Sciatic nerve (tissue), 2 donors: Measurements from ENCODE around the gene EXD3. TPM values are rescaled to one million over a fixed set of nuclear protein-coding genes. Genes with fewer than 3 reads are reported as not detected.

ENCODE experiments used
- ATAC-seq: fragments of 200-7000 bp; cut with Tn5 transposase; one replicate; pipeline ENCODE4 v1.9.1; 2020; ENCODE audit warnings: mild to moderate bottlenecking, moderate library complexity
- DNase-seq: peaks from one replicate; pipeline ENCODE4 v3.0.0-alpha.2; 2020; ENCODE audit warnings: low spot score
- intact Hi-C: fragments of 100-400 bp; cut with DNase I; formaldehyde crosslinking; loops from one replicate; pipeline ENCODE4 v1.14.2; 2022
- total RNA-seq: library from RNA; stranded (reverse); fragmentation: NEBNext Ultra II Directional; extraction: Animal tissue kit (Norgen Biotek cat#: 25700); gene quantifications from one replicate; pipeline ENCODE4 v1.2.1, GENCODE V29; 2021
- donor health status: DM: no; HTN: no; CAD: no.
- donor health status: DM: no; HTN: no; CAD: no.

Gene EXD3
- total RNA-seq, 1 donor from 2014 or later: 48.1 TPM

GRCh38 chr9:137306850-137307254, 116.1 kb downstream of the EXD3 start:
- intact Hi-C loops: no loop called here
- DNase-seq: peak; percentile 54

GRCh38 chr9:137306066-137306849, 116.7 kb downstream of the EXD3 start:
- DNase-seq: peak; percentile 60
- peak; percentile 1 for ATAC-seq

More at GRCh38 chr9:137306850-137307254, 116.1 kb downstream of the EXD3 start:
- no peak for ATAC-seq

GRCh38 chr9:137305798-137306065, 117.2 kb downstream of the EXD3 start:
- intact Hi-C loops: no loop called here
- ATAC-seq: no peak
- no peak for DNase-seq

More at GRCh38 chr9:137306066-137306849, 116.7 kb downstream of the EXD3 start:
- intact Hi-C loops: no loop called here

GRCh38 chr9:137305060-137305797, 117.7 kb downstream of the EXD3 start:
- ATAC-seq (peak; percentile 38), DNase-seq (peak; percentile 71)
- intact Hi-C loops: no loop called here

GRCh38 chr9:137304383-137305059, 118.4 kb downstream of the EXD3 start:
- intact Hi-C loops: loop anchor here (5.0 kb wide), 1 partner anchor 103 kb away; no protein-coding TSS in a partner anchor
- no peak for DNase-seq

GRCh38 chr9:137303893-137304382, 119.0 kb downstream of the EXD3 start:
- intact Hi-C loops: loop anchor here (5.0 kb wide), 1 partner anchor 103 kb away; no protein-coding TSS in a partner anchor
- DNase-seq (no peak), ATAC-seq (no peak)

More at GRCh38 chr9:137304383-137305059, 118.4 kb downstream of the EXD3 start:
- no peak for ATAC-seq

GRCh38 chr9:137303151-137303892, 119.6 kb downstream of the EXD3 start:
- intact Hi-C loops: loop anchor here (5.0 kb wide), 1 partner anchor 104 kb away; no protein-coding TSS in a partner anchor
- ATAC-seq (no peak), DNase-seq (no peak)

- DNase-seq: no peak
- intact Hi-C loops: loop anchor here (5.0 kb wide), 1 partner anchor 105 kb away; no protein-coding TSS in a partner anchor
These were observed 120.4 kb downstream of the EXD3 start for GRCh38 chr9:137302449-137303150.

GRCh38 chr9:137302118-137302448, 120.9 kb downstream of the EXD3 start, which contains the start of gene NRARP:
Gene NRARP, minus strand, starts transcription at chr9:137302271. Its CDS starts 343 bp downstream, at chr9:137301928.
- intact Hi-C loops: loop anchor here (5.0 kb wide), 1 partner anchor 105 kb away; no protein-coding TSS in a partner anchor

More at GRCh38 chr9:137302449-137303150, 120.4 kb downstream of the EXD3 start:
- no peak for ATAC-seq

GRCh38 chr9:137301081-137301947, 121.6 kb downstream of the EXD3 start:
- DNase-seq (no peak), ATAC-seq (no peak)
- intact Hi-C loops: loop anchor here (5.0 kb wide), 1 partner anchor 106 kb away; no protein-coding TSS in a partner anchor

More at GRCh38 chr9:137302118-137302448, 120.9 kb downstream of the EXD3 start, which contains the start of gene NRARP:
- peak; percentile 58 for ATAC-seq
- DNase-seq: peak; percentile 89

- intact Hi-C loops: loop anchor here (5.0 kb wide), 1 partner anchor 107 kb away; no protein-coding TSS in a partner anchor
These were observed 122.3 kb downstream of the EXD3 start for GRCh38 chr9:137300567-137301080.

GRCh38 chr9:137299938-137300337, 123.0 kb downstream of the EXD3 start:
- no peak for ATAC-seq
- no peak for DNase-seq
- intact Hi-C loops: loop anchor here (5.0 kb wide), 1 partner anchor 107 kb away; no protein-coding TSS in a partner anchor

More at GRCh38 chr9:137300567-137301080, 122.3 kb downstream of the EXD3 start:
- ATAC-seq (no peak), DNase-seq (no peak)

- DNase-seq (no peak), ATAC-seq (no peak)
These were observed 123.8 kb downstream of the EXD3 start for GRCh38 chr9:137299203-137299565.

GRCh38 chr9:137298401-137299202, 124.4 kb downstream of the EXD3 start:
- DNase-seq (no peak), ATAC-seq (no peak)
- intact Hi-C loops: no loop called here

More at GRCh38 chr9:137299203-137299565, 123.8 kb downstream of the EXD3 start:
- intact Hi-C loops: no loop called here

- intact Hi-C loops: no loop called here
- ATAC-seq (no peak), DNase-seq (no peak)
These were observed 125.0 kb downstream of the EXD3 start for GRCh38 chr9:137297966-137298365.
